SK-N-DZ (cell line): ENCODE data around the gene PACS1.

Source experiments
- DNase-seq: peaks from one replicate; pipeline ENCODE4 v3.0.0-alpha.2; 2015; ENCODE audit warnings: low spot score

PACS1 gene

DNA sequence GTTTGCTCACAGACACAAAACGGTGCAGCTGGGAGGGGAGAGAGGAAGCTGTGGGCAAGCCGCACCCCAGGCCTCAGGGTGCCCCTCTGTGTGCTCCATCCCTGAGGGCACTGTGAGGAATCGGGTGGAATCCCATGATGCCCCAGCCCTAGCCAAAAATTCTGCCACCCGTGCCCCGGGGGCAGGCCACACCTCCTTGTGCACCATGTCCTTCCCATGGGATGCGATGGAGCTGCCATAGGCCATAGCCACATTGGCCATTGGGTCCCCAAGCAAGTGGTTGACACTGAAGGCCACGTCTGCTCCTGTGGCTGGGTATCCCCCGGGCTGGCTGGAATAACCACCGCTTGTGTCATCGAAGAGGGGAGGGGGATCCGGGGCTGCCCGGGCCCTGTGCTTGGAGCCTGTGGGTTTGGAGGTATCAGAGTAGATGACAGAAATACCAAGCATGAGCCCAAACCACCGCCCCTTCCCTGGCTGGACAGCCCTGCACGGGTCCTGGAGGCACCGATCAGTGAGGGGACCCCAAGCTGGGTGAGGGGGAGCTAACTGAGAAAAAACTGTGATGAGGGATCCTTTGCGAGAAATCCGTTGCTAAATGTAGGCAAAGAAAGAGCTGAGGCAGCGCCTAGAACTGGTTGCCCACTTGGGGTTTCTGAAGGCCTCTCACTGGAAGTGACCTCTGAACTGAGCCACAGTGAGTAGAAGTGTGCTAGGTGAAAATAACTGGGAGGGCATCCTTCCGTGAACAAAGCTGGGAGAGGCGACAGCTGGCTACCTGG is 218.0 kb downstream of the PACS1 start:
- no peak for DNase-seq

DNA sequence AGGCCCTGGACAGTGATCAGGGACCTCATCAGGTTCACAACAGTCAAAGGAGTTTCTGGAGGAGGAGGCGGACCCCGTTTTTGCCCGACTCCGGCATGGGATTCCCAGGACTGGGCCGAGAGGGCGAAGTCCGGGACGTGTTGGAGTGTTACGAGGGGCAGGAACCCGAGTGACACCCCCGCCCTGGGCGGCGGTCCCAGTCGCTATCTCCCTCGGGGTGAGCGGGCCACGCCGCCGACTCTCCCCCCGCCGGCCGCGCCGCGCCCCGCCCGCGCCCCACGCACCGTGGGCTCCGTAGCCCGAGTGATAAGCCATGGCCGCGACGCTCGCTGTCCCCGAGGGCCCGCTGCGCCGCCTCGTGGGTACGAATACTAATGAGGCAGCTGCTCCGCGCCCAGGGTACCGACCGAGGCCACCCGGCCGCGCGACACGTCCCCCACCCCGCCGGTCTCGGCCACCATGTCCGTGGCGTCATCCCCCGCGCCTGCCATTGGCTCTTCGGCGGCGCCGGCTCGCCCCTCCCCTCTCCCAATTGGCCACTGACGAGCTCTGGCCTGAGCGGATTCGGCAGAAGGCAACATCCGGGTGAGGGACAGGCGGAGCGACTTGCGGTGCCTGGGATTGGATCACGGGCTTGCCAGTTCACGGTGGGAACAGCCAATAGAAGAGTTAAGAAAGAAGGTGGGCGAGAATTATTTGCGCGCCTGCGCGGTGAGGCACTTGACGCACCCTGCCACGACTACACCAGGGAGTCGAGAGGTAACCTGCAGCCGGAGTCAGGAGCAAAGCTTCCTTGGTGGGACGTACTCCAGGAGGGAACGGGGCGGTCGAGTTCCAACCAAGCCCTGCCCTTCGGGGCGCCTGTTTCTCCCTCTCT is 218.8 kb downstream of the PACS1 start, which contains the start of gene YIF1A:
TSS of gene YIF1A (minus strand) at position 473 of the 877 bp plus-strand sequence. CDS start at position 315, 158 bp downstream.
- peak; percentile 100 for DNase-seq

GRCh38 chr11:66289548-66290329 is 219.7 kb downstream of the PACS1 start:
- peak; percentile 57 for DNase-seq

DNA sequence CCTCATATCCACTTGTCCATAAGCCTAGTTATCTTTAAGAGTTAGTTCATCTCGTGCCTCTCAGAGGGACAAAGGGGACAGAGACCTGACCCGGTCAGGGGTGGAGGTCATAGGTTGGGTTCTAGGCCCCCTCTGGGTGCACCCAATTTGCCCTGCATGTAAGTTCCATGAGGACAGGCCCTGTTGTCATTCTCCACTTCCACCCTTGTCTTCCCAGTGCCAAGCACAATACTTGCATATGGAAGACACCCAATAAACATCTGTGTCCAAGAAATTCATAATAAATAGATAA is 220.2 kb downstream of the PACS1 start:
- DNase-seq = no peak

GRCh38 chr11:66291303-66291705 is 221.2 kb downstream of the PACS1 start:
- no peak for DNase-seq

GRCh38 chr11:66291706-66292542 is 221.9 kb downstream of the PACS1 start, which contains the start of gene TMEM151A:
TMEM151A (plus strand) TSS chr11:66291894; CDS start chr11:66292014, 120 bp downstream.
- DNase-seq = no peak

GRCh38 chr11:66292543-66293332 is 222.7 kb downstream of the PACS1 start:
- DNase-seq = no peak

DNA sequence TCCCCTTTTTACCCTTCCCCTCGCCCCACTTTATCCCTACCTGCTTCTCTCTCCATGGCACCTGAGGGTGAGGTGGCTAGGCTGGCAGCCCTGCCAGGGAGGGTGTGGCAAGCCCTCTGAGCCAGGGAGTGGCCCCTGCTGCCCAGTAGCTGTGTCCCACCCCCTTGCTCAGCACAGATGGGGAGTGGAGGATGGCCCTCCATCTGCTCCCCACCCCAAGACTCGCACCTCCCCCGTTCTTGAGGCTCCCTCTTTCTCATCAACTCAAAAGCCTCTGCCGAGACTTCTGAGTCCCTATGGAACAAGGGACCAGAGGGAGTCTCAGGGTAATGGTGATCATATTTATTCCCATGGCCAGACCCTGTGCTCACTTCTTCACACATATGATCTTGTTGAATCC is 223.3 kb downstream of the PACS1 start:
- DNase-seq = no peak

- DNase-seq = no peak
These were observed 223.9 kb downstream of the PACS1 start for GRCh38 chr11:66293777-66294625.
